HG02678 (cell line): ENCODE results near the gene NEK10.

ENCODE experiments used
- ATAC-seq: cut with Tn5 transposase; IDR thresholded peaks from one replicate; pipeline ENCODE4 v1.9.1; 2021; ENCODE audit warnings: mild to moderate bottlenecking, moderate library complexity; ENCODE audit not compliant: unreplicated experiment

Gene NEK10

GRCh38 chr3:27253831-27254230, 115.4 kb downstream of the NEK10 start:
- ATAC-seq = peak; percentile 89

- no peak for ATAC-seq
Measured at GRCh38 chr3:27253391-27253790, 115.8 kb downstream of the NEK10 start.

GRCh38 chr3:27252646-27253045, 116.5 kb downstream of the NEK10 start:
- ATAC-seq = no peak

GRCh38 chr3:27244374-27244773, 124.8 kb downstream of the NEK10 start:
- no peak for ATAC-seq

GRCh38 chr3:27239951-27240350, 129.2 kb downstream of the NEK10 start:
- no peak for ATAC-seq

GRCh38 chr3:27228805-27229204, 140.4 kb downstream of the NEK10 start:
- no peak for ATAC-seq

GRCh38 chr3:27224197-27224596, 145.0 kb downstream of the NEK10 start:
- ATAC-seq = no peak

GRCh38 chr3:27221264-27221932, 147.8 kb downstream of the NEK10 start:
- no peak for ATAC-seq

- no peak for ATAC-seq
Measured at GRCh38 chr3:27220166-27220565, 149.0 kb downstream of the NEK10 start.

- ATAC-seq = no peak
Measured at GRCh38 chr3:27219127-27219845, 149.9 kb downstream of the NEK10 start.

- no peak for ATAC-seq
Measured at GRCh38 chr3:27216955-27217552, 152.1 kb downstream of the NEK10 start.

GRCh38 chr3:27216295-27216855, 152.8 kb downstream of the NEK10 start:
- no peak for ATAC-seq

GRCh38 chr3:27213450-27213849, 155.7 kb downstream of the NEK10 start:
- no peak for ATAC-seq

GRCh38 chr3:27209617-27210264, 159.4 kb downstream of the NEK10 start:
- no peak for ATAC-seq

- ATAC-seq = no peak
Measured at GRCh38 chr3:27208961-27209616, 160.1 kb downstream of the NEK10 start.

- ATAC-seq = no peak
Measured at GRCh38 chr3:27202959-27203358, 166.2 kb downstream of the NEK10 start.

GRCh38 chr3:27201492-27201891, 167.7 kb downstream of the NEK10 start:
- ATAC-seq = no peak

GRCh38 chr3:27200721-27201489, 168.3 kb downstream of the NEK10 start:
- ATAC-seq = no peak

GRCh38 chr3:27194861-27195483, 174.2 kb downstream of the NEK10 start:
- ATAC-seq = no peak

GRCh38 chr3:27193056-27193455, 176.1 kb downstream of the NEK10 start:
- no peak for ATAC-seq
